Measurements from ENCODE around the gene PARS2. TPM values are rescaled to one million over a fixed set of nuclear protein-coding genes. Genes with fewer than 3 reads are reported as not detected.

PARS2 gene
- total RNA-seq, 6 experiments from 2014 or later = 3.3 to 4.2 (median 3.6) TPM

GRCh38 chr1:54798206-54798605 lies 33.9 kb upstream of the PARS2 start:
- no peak for DNase-seq
- no peak for TF ChIP-seq CTCF (IDR thresholded peaks at IDR 0.05)
- H3K27me3 Mint-ChIP-seq (ENCODE audit: insufficient read depth) = peaks cover 26% of the 10 kb centered on the region
- peaks cover 20% of the 10 kb centered on the region for H3K4me1 Mint-ChIP-seq (ENCODE audit: low read depth)
- no peak overlapping the region for H3K27ac Mint-ChIP-seq
- H3K4me3 Mint-ChIP-seq = no peak overlapping the region
- H3K9me3 Mint-ChIP-seq = no peaks in the 10 kb centered on the region
- no peaks in the 10 kb centered on the region for H3K36me3 Mint-ChIP-seq (ENCODE audit: low read depth)

GRCh38 chr1:54796902-54797301 lies 32.6 kb upstream of the PARS2 start:
- Mint-ChIP-seq H3K9me3 (peaks cover 8% of the 10 kb centered on the region; the same call in 1 of the 2 replicates), H3K27ac (no peak overlapping the region), H3K4me3 (no peak overlapping the region), H3K36me3 (ENCODE audit: low read depth) (no peaks in the 10 kb centered on the region), H3K4me1 (ENCODE audit: low read depth) (peaks cover 20% of the 10 kb centered on the region), H3K27me3 (ENCODE audit: insufficient read depth) (peaks cover 26% of the 10 kb centered on the region)
- TF ChIP-seq CTCF (IDR thresholded peaks at IDR 0.05) = no peak
- no peak for DNase-seq

GRCh38 chr1:54795841-54796468 lies 31.6 kb upstream of the PARS2 start:
- Mint-ChIP-seq H3K9me3 (peaks cover 11% of the 10 kb centered on the region; the same call in 1 of the 2 replicates), H3K36me3 (ENCODE audit: low read depth) (no peaks in the 10 kb centered on the region), H3K4me1 (ENCODE audit: low read depth) (peaks cover 20% of the 10 kb centered on the region), H3K4me3 (no peak overlapping the region), H3K27me3 (ENCODE audit: insufficient read depth) (peaks cover 22% of the 10 kb centered on the region), H3K27ac (no peak overlapping the region)
- no peak for DNase-seq
- no peak for TF ChIP-seq CTCF (IDR thresholded peaks at IDR 0.05)

DNA sequence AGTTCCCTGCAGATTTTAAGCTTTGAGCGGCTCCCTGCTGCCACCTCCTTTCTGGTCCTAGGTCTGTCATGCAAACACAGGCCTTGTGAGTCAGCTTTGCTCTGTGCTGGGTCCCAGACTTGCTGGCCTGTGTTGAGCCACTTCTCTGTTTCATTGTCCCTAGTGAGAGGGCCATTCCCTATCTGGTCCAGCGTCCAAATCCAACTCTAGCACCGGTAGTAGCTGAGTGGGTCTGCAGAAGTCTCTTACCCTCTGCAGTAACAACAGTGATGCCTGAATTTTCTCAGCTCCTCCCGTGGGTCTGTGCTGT lies 31.0 kb upstream of the PARS2 start:
- Mint-ChIP-seq H3K27me3 (ENCODE audit: insufficient read depth) (peaks cover 24% of the 10 kb centered on the region), H3K9me3 (peaks cover 11% of the 10 kb centered on the region; the same call in 1 of the 2 replicates), H3K4me1 (ENCODE audit: low read depth) (peaks cover 20% of the 10 kb centered on the region), H3K36me3 (ENCODE audit: low read depth) (no peaks in the 10 kb centered on the region), H3K27ac (no peak overlapping the region), H3K4me3 (no peak overlapping the region)
- no peak for TF ChIP-seq CTCF (IDR thresholded peaks at IDR 0.05)
- peak; percentile 29 for DNase-seq

DNA sequence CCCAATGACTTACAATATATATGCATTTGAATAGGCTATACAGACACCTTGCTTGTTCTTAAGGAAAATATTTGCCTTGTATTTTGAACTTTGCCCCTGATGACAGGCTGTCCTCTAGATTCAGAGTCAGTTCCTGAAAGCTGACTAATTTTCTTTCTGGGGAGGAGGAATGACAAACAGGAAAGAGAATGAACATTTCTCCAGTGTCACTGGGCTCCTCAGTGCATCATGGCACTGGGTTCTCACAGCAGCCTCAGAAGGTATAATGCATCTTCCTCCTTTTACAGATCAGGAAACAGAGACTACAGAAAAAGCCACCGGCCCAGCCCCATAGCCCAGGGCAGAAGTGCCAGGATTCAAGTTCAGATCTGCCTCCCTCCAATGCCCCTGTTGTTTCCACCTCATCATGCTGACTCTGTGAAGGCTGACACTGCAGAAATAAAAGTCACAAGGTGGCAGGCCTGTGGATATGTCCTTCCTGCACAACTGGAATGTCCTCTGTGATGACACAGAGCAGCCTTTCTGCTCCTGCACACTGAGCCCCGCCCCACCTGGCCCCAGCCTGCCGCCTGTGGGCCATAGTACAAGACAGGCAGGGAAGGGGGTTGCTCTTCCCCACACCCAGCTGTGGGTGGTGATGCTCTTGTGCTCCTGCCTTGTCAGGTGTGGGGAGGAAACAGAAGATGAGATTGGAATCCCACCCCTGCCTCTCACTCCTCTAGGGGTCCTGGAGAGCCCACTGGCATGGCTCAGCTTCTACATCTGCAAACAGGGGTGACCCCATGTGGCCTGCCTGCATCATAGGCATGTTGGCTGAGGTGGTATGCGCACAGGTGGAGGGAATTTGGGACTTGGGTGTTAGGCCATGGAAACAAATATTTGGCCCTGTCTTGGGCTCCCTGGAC lies 30.4 kb upstream of the PARS2 start:
- no peaks in the 10 kb centered on the region for H3K36me3 Mint-ChIP-seq (ENCODE audit: low read depth)
- H3K4me3 Mint-ChIP-seq = no peak overlapping the region
- H3K27ac Mint-ChIP-seq = peak overlapping the region; percentile 65; the same call in 1 of the 2 replicates
- TF ChIP-seq CTCF (IDR thresholded peaks at IDR 0.05) = peak; percentile 31; the same call in 1 of the 2 replicates
- H3K27me3 Mint-ChIP-seq (ENCODE audit: insufficient read depth) = peaks cover 18% of the 10 kb centered on the region
- H3K4me1 Mint-ChIP-seq (ENCODE audit: low read depth) = peaks cover 20% of the 10 kb centered on the region
- peak; percentile 34 for DNase-seq
- peaks cover 11% of the 10 kb centered on the region; the same call in 1 of the 2 replicates for H3K9me3 Mint-ChIP-seq
